Measurements from ENCODE around the gene MAN1B1.

Gene MAN1B1

DNA sequence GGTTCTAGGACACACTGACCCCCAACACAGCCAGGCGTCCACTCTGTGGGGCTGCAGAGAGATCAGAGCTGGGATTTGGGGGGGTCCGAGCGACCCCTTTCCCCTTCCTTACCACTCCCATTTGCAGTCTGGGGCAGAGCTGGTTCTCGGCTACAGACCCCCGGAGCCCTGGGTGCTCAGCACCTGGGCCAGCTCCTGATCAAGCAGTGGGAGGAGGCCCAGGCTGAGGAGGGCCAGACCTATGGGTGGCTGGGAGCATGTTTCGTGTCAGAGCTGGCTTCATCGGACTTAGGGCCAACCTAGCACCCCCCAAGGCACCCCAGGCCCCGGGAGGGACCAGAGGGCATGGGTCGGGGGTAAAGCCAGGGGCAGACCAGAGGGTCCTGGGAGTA, 59.7 kb downstream of the MAN1B1 start:
- no peak for DNase-seq (ENCODE audit: low spot score)

DNA sequence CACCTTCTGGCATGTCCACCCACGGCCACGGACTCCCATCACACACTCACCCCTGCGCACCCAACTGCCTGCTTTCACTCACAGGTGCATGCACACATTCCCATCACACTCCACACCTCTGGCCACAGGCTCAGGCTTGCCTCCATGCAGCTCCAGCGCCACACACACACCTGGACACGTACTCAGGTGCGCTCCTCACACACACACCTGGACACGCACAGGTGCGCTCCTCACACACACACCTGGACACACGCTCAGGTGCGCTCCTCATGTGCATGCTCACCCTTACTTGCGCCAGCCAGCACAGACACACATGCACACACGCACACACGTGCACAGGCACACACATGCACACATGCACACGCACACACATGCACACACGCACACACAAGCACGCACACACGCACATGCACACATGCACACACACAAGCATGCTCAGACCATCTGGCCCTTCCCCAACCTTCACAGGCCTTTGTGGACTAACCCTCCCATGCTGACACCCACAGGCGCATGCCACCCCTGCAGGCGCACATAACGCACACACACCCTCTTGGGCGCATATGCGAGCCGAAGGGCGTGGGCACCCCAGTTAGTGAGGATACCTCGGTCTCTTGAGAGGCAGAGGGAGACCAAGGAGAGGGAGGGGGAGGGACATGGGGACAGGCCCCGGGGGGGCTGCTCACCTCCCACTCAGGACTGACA, 60.5 kb downstream of the MAN1B1 start:
- no peak for DNase-seq (ENCODE audit: low spot score)

DNA sequence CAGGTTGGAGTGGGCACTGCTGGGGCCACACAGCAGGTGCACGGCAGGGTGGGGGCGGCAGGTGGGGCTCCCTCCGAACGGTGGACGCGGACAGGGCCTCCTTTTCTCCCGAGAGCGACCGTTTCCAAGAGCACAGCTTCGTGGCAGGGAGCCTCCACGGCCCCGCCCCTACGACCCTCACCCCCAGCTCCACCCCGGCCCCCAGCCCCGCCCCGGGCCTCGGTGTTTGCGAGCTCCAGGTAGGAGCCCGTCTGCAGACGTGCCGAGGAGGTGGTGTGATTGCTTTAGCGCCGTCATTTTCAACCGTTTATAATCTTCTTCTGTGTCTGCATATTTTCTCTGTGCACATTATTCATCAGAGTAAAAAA, 61.0 kb downstream of the MAN1B1 start:
- DNase-seq (ENCODE audit: low spot score) = no peak

DNA sequence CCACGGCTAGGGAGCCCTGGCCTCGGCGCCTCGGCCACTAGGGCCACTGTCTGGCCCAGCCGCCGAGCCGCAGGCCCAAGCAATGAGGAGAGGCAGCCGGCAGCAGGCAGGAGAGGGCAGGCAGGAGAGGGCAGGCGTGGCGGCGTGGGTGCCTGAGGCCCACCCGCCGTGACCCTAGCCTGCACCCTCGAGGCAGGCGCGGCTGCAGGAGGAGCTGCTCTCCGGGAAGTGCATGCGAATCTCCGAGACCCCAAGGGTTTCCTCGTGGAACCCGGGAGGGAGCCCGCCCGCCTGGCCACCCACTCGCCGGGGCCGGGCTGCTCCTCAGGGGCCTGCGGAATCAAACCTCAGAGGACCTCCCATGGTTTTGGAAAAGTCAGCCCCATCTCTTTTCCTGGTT, 61.5 kb downstream of the MAN1B1 start:
- DNase-seq (ENCODE audit: low spot score) = no peak

DNA sequence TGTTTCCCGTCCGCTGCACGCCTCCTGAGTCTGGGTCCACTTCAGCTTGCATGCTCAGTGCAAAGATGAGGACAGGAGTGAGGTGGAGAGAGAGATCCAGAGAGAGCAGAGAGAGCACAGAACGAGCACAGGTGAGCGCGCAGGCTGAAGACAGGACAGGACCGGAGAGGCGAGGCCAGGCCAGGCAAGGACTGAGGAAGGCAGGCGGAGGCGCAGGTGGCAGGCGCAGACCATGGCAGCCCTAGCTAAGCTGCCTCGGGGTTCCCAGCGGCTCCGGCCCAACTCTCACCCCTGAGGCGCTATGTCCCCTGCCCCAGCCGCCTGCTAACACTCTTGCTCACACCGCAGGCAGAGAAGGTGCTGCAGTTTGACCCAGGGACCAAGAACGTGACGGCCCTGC, 61.9 kb downstream of the MAN1B1 start:
- no peak for DNase-seq (ENCODE audit: low spot score)

DNA sequence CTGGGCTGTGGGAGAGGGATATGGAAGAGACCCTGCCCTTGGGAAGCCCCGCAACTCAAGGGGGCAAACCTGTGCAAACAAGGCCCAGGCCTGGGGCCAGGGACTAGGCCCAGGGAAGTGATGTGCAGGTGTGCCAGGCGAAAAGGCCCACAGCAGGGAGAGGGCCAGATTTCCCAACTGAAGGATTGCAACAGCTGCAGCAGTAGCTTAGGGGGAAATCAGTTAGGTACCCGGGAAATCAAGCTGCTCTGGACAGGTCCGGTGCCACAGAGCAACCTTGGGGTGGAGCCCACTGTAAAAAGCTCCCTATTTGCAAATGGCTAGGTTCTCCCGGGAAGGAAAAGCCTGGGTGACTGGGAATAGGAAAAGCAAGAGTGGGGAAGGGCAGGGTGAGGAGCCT, 62.6 kb downstream of the MAN1B1 start:
- DNase-seq (ENCODE audit: low spot score) = no peak

DNA sequence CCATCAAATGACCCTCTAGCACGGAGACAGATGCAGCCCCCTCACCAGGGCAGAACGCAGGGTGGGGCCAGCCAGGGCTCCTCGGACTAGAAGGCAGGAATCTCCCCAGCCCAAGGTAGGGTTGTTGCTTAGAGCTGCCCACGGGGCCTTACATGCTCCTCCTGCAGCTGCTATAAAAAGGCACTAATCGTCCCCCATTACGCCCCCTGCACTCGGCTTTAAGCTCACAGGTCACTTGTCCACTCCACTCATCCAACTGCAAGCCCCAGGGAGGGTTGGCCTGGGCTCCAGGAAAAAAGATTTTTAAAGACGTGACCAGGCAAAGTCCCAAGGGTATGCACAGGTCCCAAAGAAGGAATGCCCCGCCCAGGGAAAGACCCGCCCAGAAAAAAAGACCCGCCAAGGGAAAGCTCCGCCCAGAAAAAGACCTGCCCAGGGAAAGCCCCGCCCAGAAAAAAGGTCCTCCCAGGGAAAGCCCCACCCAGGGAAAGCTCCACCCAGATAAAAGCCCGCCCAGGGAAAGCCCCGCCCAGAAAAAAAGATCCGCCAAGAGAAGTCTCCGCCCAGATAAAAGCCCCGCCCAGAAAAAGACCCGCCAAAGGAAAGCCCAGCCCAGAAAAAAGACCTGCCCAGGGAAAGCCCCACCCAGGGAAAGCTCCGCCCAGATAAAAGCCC, 63.3 kb downstream of the MAN1B1 start:
- DNase-seq (ENCODE audit: low spot score) = peak; percentile 68

DNA sequence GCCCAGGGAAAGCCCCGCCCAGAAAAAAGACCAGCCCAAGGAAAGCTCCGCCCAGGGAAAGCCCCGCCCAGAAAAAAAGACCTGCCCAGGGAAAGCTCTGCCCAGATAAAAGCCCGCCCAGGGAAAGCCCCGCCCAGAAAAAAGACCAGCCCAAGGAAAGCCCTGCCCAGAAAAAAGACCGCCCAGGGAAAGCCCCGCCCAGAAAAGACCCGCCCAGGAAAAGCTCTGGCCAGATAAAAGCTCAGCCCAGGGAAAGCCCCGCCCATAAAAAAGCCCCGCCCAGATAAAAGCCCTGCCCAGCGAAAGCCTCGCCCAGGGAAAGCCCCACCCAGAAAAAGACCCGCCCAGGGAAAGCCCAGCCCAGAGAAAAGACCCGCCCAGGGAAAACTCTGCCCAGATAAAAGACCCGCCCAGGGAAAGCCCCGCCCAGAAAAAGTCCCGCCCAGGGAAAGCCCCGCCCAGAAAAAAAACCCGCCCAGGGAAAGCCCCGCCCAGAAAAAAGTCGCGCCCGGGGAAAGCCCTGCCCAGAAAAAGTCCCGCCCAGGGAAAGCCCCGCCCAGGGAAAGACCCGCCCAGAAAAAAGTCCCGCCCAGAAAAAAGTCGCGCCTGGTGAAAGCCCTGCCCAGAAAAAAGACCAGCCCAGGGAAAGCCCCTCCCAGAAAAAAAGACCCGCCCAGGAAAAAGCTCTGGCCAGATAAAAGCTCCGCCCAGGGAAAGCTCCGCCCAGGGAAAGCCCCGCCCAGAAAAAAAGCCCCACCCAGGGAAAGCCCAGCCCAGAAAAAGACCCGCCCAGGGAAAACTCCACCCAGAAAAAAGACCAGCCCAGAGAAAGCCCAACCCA, 64.1 kb downstream of the MAN1B1 start:
- peak; percentile 67 for DNase-seq (ENCODE audit: low spot score)

DNA sequence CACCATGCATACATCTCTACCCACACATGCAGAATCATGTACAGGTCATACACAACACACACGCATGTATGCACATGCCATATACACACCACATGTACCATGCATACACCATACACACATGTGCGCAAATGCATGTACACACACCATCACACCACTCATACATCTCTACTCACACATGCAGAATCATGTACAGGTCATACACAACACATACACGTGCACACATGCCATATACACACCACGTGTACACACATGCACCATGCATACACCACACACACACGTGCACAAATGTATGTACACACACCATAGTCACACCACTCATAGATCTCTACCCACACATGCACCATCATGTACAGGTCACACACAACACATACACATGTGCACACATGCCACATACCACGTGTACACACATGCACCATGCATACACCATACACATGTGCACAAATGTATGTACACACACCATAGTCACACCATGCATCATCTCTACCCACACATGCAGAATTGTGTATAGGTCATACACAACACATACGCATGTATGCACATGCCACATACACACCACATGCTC, 66.1 kb downstream of the MAN1B1 start:
- DNase-seq (ENCODE audit: low spot score) = no peak

DNA sequence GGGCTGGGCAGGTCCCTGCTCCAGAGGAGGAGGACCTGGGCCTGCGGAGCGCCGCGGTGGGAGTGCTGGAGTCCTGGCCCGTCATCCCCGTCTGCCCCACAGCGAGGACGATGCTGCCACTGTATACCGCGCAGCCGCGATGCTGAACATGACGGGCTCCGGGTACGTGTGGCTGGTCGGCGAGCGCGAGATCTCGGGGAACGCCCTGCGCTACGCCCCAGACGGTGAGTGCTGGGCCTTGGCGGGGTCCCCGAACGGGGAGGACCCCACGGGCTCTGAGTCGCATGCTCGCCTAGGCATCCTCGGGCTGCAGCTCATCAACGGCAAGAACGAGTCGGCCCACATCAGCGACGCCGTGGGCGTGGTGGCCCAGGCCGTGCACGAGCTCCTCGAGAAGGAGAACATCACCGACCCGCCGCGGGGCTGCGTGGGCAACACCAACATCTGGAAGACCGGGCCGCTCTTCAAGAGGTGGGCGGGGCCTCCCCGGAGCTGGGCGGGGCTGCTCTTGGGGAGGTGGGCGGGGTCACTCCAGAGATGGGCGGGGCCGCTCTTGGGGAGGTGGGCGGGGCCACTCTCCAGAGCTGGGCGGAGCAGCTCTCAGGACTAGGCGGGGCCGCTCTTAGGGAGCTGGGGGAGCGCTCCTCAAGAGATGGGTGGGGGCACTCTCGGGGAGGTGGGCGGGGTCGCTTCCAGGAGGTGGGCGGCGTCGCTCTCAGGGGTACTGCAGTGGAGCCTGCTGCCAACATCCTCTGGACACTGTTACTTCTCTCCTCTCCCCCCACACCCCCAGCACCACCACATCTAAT, 70.0 kb downstream of the MAN1B1 start:
- DNase-seq (ENCODE audit: low spot score) = peak; percentile 86

DNA sequence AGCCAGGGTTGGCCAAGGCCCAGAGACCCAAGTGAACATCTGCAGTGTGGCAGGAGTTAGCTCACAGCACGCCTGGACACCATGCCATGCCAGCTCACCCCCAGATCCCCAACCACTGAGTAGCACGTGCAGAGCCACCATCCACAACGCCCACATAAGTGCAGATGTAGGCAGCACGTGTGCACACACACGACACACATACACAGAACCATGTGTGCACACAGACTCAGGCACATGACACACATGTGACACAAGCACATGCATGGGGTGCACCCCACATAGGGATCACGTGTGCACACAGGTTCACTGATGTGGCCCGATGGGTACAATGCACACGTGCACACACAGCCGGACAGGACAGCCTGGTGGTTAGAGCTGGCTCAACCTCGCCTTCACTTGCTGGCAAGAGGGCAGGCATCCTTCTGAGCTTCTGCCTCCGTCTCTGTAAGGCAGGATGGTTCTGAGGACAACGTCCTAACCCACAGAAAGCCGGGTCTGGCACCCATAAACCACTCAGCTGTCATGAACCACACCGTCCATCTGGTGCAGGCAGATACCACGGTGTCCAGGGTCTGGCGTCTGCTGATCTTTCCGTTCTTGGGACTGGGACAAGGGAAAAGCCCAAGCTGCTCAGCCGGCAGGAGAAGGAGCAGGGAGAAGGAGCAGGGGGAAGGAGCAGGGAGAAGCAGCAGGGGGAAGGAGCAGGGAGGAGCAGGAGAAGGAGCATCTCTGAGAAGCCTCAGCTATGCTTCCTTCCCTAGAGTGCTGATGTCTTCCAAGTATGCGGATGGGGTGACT, 71.0 kb downstream of the MAN1B1 start:
- DNase-seq (ENCODE audit: low spot score) = no peak

DNA sequence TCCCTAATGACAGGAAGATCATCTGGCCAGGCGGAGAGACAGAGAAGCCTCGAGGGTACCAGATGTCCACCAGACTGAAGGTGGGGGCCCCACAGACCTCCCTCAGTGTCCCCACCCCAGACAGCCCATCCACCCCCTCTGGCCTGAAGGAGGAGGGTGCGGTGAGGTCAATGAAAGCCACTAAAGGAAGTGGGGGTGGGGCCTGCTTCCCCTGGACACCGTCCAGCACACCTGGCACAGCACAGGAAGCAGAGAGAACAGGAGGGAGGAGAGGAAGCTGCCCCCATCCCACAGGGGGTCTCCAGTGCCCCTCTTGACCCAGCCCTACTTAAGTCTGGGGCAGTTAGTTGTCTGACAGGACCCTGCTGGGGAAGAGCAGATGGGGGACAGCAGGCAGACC, 71.8 kb downstream of the MAN1B1 start:
- no peak for DNase-seq (ENCODE audit: low spot score)

All from hematopoietic multipotent progenitor cell treated with erythropoietin and hydrocortisone succinate and interleukin-3 and kit ligand, for 17 days (in vitro differentiated cells).